Measurements from ENCODE around the gene C6.
"Not testable (repeated sequence)": the region's sequence is repeated elsewhere in the genome, so short reads cannot be mapped to it uniquely, and the experiment has no call there.

C6 gene

GRCh38 chr5:41213340-41213739 is at the start of gene C6:
Gene C6 (minus strand): TSS chr5:41213532. CDS start chr5:41203230, 10,302 bp downstream.
- no peak for DNase-seq

GRCh38 chr5:41256400-41256799 is 43.1 kb upstream of the C6 start:
- no peak for DNase-seq

- DNase-seq: no peak
Observed at GRCh38 chr5:41253109-41253508, 39.8 kb upstream of the C6 start.

- DNase-seq: no peak
Observed at GRCh38 chr5:41252036-41252435, 38.7 kb upstream of the C6 start.

GRCh38 chr5:41250351-41250987 is 37.1 kb upstream of the C6 start:
- DNase-seq: no peak

GRCh38 chr5:41247135-41247534 is 33.8 kb upstream of the C6 start:
- DNase-seq: no peak

- peak; percentile 36 for DNase-seq
Observed at GRCh38 chr5:41246376-41246775, 33.0 kb upstream of the C6 start.

GRCh38 chr5:41243558-41243957 is 30.2 kb upstream of the C6 start:
- DNase-seq: no peak

- DNase-seq: no peak
Observed at GRCh38 chr5:41240985-41241384, 27.7 kb upstream of the C6 start.

GRCh38 chr5:41240390-41240789 is 27.1 kb upstream of the C6 start:
- DNase-seq: no peak

GRCh38 chr5:41234475-41234874 is 21.1 kb upstream of the C6 start:
- DNase-seq: no peak

- DNase-seq: no peak
Observed at GRCh38 chr5:41232797-41233196, 19.5 kb upstream of the C6 start.

- DNase-seq: not testable (repeated sequence)
Observed at GRCh38 chr5:41230276-41230675, 16.9 kb upstream of the C6 start.

GRCh38 chr5:41223962-41224361 is 10.6 kb upstream of the C6 start:
- no peak for DNase-seq

GRCh38 chr5:41219658-41220269 is 6.4 kb upstream of the C6 start:
- DNase-seq: no peak

GRCh38 chr5:41218929-41219657 is 5.8 kb upstream of the C6 start:
- no peak for DNase-seq

GRCh38 chr5:41214182-41214581 is 850 bp upstream of the C6 start:
- no peak for DNase-seq

- DNase-seq: no peak
Observed at GRCh38 chr5:41212935-41213334, 397 bp downstream of the C6 start.

- DNase-seq: no peak
Observed at GRCh38 chr5:41211417-41211816, 1.9 kb downstream of the C6 start.

- not testable (repeated sequence) for DNase-seq
Observed at GRCh38 chr5:41205475-41205874, 7.9 kb downstream of the C6 start.

- no peak for DNase-seq
Observed at GRCh38 chr5:41203033-41203432, 10.3 kb downstream of the C6 start.

GRCh38 chr5:41201082-41201772 is 12.1 kb downstream of the C6 start:
- no peak for DNase-seq

- no peak for DNase-seq
Observed at GRCh38 chr5:41200506-41200905, 12.8 kb downstream of the C6 start.

GRCh38 chr5:41199660-41200059 is 13.7 kb downstream of the C6 start:
- DNase-seq: no peak

Measured in NCI-H69 (cell line).